Measurements from ENCODE around the gene COL4A1.
"Not testable (repeated sequence)": the region's sequence is repeated elsewhere in the genome, so short reads cannot be mapped to it uniquely, and the experiment has no call there.

COL4A1 gene

GRCh38 chr13:110124201-110124940 is 182.6 kb downstream of the COL4A1 start:
- DNase-seq: no peak

DNA sequence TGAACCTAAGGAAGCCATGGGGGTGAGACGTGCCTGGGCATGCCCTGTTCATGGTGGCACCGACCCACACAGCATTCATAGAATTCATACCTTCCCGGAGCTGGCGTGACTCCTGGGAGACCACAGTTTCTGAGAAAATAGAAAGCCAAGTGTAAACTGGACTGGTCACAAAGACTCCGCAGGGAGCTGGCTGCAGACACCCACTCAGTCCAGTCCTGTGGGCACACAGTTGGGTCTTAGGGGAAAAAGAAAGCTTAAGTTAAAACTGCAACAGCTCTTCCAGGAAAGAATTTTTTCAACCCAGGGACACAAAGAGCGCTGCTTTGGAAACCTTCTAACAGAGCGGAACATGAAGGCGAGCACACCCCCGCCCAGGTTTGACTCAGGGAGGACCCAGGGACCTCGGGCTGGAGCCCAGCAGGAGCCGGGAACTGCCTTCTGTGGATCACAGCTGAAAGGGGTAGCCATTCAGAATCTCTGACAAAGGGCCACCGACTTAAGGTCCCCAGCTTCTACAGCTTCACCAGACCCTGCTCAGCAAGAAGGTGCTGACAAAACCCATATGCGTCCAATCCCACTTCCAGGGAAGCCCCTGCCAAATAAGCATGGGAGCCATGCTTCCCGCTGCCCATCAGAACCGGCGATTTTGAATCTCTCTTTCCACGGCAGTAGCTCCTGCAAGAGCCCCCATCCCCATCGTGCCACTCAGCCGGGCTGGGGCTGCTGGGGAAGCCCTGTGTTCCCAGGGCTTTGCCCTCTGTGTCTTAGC is 183.7 kb downstream of the COL4A1 start:
- DNase-seq: no peak

GRCh38 chr13:110121422-110122083 is 185.4 kb downstream of the COL4A1 start:
- DNase-seq: no peak

- no peak for DNase-seq
These were observed 186.7 kb downstream of the COL4A1 start for GRCh38 chr13:110119935-110120905.

DNA sequence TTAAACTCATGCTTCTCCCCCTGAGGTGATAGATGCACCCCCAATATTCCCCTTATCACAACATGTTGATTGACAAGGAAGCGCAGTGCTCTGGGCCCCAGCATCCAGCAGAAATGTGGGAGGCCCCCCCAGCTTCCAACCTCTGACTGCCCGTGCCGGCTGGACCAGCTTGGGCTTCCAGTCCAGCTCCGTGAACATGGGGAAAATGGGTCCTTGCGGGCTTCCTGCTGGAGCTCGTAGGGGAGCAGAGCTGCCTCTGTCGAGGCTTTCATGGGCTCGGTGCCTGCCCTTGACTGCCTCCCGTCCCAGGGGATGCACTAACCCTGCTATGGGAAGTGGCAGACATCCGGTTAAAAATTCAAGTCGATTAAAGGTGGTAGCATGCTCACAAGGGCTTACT is 188.9 kb downstream of the COL4A1 start:
- DNase-seq: no peak

DNA sequence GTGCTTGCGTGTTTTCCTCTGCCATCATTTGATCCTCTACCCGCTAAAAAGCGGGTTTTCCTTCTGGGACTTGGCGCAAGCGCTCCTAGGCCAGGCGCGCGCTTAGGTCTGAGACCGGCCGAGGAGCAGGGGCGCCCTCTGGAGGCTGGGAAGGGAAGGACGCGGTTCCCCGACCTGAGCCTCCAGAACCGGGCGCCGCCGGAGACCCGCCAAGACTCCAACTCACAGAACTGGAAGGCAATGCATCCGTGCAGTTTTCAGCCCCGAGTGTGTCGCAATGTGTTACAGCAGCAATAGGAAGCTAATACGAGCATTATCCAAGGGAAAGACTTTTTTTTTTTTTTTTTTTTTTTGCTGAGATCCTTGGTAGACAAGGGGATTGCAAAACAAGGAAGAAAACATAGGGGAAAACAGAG is 190.9 kb downstream of the COL4A1 start:
- peak; percentile 47 for DNase-seq

- DNase-seq: no peak
These were observed 191.4 kb downstream of the COL4A1 start for GRCh38 chr13:110115591-110115990.

DNA sequence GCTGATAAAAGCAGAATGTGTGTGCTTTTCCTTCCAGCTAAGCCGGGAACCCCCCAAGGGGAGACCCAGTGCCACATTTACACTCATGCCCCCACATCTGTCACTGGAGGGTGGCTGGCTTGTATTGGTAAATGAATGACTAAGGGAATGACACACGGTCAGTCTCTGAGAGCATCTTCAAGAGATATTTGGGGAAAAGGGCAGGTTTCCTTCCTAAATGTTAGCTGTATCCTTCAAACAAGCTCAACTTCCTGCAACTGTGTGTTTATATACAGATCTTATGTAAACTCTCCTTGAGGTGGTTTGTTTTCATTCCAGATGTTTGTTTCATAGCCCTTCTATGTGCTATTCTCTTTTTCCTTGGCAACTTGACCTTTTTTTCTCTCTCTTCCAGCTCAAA is 192.6 kb downstream of the COL4A1 start:
- DNase-seq: no peak

- no peak for DNase-seq
These were observed 193.6 kb downstream of the COL4A1 start for GRCh38 chr13:110113284-110113764.

- not testable (repeated sequence) for DNase-seq
These were observed 194.6 kb downstream of the COL4A1 start for GRCh38 chr13:110112379-110112778.

DNA sequence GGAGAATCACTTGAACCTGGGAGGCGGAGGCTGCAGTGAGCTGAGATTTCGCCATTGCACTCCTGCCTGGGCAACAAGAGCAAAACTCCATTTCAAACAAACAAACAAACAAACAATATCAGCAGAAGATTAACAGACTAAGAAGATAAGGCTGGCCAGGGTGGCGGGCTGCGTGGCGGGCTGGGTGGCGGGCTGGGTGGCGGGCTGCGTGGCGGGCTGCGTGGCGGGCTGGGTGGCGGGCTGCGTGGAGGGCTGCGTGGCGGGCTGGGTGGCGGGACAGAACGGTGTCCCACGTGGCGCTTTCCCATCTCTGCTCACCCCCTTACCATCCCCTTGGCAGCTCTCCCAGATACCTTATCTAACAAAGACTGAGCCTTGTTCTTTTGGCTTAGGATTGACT is 196.2 kb downstream of the COL4A1 start:
- DNase-seq: no peak

- no peak for DNase-seq
These were observed 197.0 kb downstream of the COL4A1 start for GRCh38 chr13:110109910-110110309.

DNA sequence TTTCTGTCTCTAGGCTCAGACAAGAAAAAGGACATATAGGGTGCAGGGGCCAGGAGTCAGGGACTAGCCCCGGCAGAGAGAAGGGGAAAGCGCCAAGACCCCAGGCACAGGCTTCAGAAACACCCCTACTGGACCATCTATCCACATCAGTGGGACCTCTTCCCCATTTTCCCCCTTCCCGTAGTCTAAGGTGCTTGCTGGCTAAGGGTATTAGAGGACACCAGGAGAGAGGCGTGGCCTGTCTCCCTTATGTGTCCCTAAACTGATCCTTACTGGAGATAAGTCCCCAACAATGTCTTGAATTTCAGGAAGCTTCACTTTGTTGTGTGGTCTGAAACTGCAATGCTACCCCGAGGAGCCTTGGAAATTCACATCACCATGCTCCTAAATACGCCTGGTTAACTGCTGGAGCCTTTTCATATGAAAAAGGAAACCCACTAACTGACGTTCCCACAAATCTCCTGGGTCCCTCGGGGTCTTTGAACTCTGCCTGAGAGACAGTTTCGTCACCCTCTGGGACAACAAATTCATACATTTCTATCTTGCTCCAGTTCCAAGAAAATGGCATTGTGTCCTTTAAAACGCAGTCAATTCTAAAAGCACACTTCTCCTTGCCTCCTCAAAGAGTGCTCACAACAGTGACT is 197.7 kb downstream of the COL4A1 start:
- DNase-seq: no peak

DNA sequence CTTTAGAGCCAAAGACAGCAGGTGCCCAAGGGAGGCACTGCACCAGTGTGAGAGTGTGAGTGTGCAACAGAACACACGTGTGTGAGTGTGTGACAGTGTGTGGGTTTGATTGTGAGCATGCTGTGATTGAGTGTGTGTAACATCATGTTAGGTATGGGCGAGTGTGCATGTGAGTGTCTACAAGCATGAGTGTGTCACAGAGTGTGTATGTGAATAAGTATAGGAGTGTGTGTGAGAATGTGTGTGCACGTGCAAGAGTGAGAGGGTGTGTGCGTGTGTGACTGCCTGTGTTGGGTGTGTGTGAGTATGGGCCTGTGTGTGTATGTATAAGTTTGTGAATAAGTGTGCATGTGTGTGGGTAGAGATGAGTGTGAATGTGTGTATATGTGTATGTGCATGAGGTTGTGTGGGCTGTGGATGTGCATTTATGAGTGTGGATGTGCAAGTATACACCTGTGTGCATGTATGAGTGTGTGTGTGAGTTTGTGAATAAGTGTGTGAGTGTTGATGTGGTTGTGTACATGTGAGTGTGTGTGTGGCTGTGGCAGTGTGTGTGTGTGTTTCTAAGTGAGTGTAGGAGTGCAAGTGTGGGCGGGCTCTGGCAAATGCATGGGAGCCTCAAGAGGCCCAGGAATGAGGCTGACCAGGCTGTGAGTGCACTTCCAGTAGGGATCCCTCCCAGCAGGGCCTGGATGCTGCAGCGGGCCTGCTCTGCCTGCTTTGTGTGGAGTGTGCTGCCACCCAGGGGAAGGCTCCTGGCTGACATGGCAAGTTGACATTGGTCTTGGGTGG is 198.4 kb downstream of the COL4A1 start:
- no peak for DNase-seq

GRCh38 chr13:110107568-110108347 is 199.2 kb downstream of the COL4A1 start:
- DNase-seq: no peak

- no peak for DNase-seq
These were observed 200.2 kb downstream of the COL4A1 start for GRCh38 chr13:110106726-110107125.

- no peak for DNase-seq
These were observed 201.8 kb downstream of the COL4A1 start for GRCh38 chr13:110105136-110105535.

GRCh38 chr13:110103534-110103933 is 203.4 kb downstream of the COL4A1 start:
- no peak for DNase-seq

DNA sequence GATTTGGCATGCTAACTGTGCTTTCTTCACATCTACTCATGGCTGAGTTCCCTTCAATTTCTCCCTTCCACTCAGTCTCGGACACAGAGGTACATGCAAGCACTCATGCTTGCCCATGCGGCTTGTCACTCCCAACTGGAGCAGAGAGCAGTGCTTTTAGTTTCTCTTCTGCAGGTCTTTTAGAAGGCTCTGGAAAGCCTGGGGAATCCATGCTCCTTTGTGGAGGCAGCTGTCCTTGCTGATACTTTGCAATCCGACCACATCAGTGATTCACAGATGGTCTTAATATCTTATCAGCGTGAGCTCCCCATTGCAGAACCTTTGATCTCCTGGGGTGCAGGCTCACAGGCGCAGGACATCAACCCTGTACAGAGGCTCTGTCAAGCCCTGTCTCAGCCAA is 203.9 kb downstream of the COL4A1 start:
- DNase-seq: no peak

- no peak for DNase-seq
These were observed 204.9 kb downstream of the COL4A1 start for GRCh38 chr13:110102053-110102452.

Data from CD4-positive, alpha-beta T cell treated with Interleukin-6 for 4 hours (primary cell).